ENCODE data around the gene CFAP99. TPM values are rescaled to one million over a fixed set of nuclear protein-coding genes. Genes with fewer than 3 reads are reported as not detected.

Gene CFAP99
- total and polyA plus RNA-seq, 2 of the 8 experiments (the other 6 are each of a cell fraction or from before 2014, with no cell fraction given), result not detected

- H3K9ac ChIP-seq (replicated peaks in 1 of 4; ENCODE audit: extremely low read depth in 1 of 4, low read depth in 3 of 4, low read length in 3 of 4), result no peak overlapping the region
- FAIRE-seq, result no peak
These were observed 59.5 kb downstream of the CFAP99 start for GRCh38 chr4:2478229-2478628.

More at GRCh38 chr4:2478229-2478628, 59.5 kb downstream of the CFAP99 start:
- Histone ChIP-seq H4K91ac (replicated peaks; ENCODE audit: insufficient read length, low read length) (no peak overlapping the region), H2BK120ac (replicated peaks; ENCODE audit: low read depth, low read length) (no peak overlapping the region), H2BK15ac (ENCODE audit: low read length) (no peak overlapping the region), H3K4me3 (ENCODE audit: extremely low read depth in 1 of 4, insufficient read depth in 2 of 4, low read depth in 3 of 4, low read length in 4 of 4) (no peak overlapping the region), H2AFZ (ENCODE audit: low read length) (no peak overlapping the region), H3K14ac (ENCODE audit: insufficient read length) (no peak overlapping the region), H3K4ac (replicated peaks; ENCODE audit: insufficient read length, low read depth, low read length) (no peak overlapping the region), H3K18ac (ENCODE audit: extremely low read depth, low read length) (no peak overlapping the region), H3K56ac (replicated peaks; ENCODE audit: insufficient read length, low read depth, low read length) (no peak overlapping the region), H3K23me2 (ENCODE audit: low read depth, low read length) (no peaks in the 10 kb centered on the region), H2BK20ac (ENCODE audit: low read length) (no peak overlapping the region), H3K36me3 (ENCODE audit: control insufficient read depth in 2 of 4, insufficient read depth in 4 of 4, low read length in 3 of 4) (peaks cover 0 to 6% (median 3%) of the 10 kb centered on the region in 4 experiments; a peak in 3 of 8 replicates), H3K27me3 (replicated peaks in 1 of 4; ENCODE audit: control insufficient read depth in 3 of 4, extremely low read depth in 1 of 4, insufficient read depth in 3 of 4, low read length in 3 of 4) (no peaks in the 10 kb centered on the region), H3K9me3 (ENCODE audit: insufficient read depth in 2 of 2, low read depth in 1 of 2, low read length in 1 of 2) (no peaks in the 10 kb centered on the region), H4K8ac (ENCODE audit: extremely low read depth, insufficient read depth, low read length) (no peak overlapping the region), H3K79me1 (ENCODE audit: low read depth, low read length) (peaks cover 4% of the 10 kb centered on the region), H3K79me2 (ENCODE audit: control insufficient read depth in 1 of 2, insufficient read depth in 2 of 2, low read length in 2 of 2) (peaks cover 84 to 100% of the 10 kb centered on the region in 2 experiments), H3K27ac (ENCODE audit: low read depth, low read length) (no peak overlapping the region), H3K4me1 (replicated peaks in 1 of 4; ENCODE audit: control insufficient read depth in 3 of 4, insufficient read depth in 4 of 4, low read length in 3 of 4) (peaks cover 0 to 12% (median 7%) of the 10 kb centered on the region in 4 experiments; a peak in 5 of 7 replicates), H4K5ac (ENCODE audit: insufficient read length, low read depth, low read length) (no peak overlapping the region), H2BK12ac (ENCODE audit: low read depth, low read length) (no peak overlapping the region), H3K23ac (ENCODE audit: insufficient read length) (no peak overlapping the region), H2AK5ac (ENCODE audit: low read depth, low read length) (no peak overlapping the region), H2BK5ac (ENCODE audit: low read depth, low read length) (no peak overlapping the region), H4K20me1 (replicated peaks in 1 of 2; ENCODE audit: control insufficient read depth in 1 of 2, insufficient read depth in 2 of 2, low read length in 2 of 2) (peaks cover 25 to 48% of the 10 kb centered on the region in 2 experiments), H3K4me2 (ENCODE audit: insufficient read depth in 1 of 2, low read depth in 2 of 2, low read length in 2 of 2) (0 out of 4 replicates have a peak overlapping the region, but pooled peaks of 1 of the 2 experiments have one; percentile 29)
- ChIA-PET CTCF (ENCODE audit: partially characterized antibody) (no interaction called here), POLR2A (ENCODE audit: partially characterized antibody) (interaction anchor here (1.2 to 3.1 kb wide), 5 partner anchors 8 to 29 kb away, joined by 3 to 24 read pairs (median 4); partner anchors contain the start of gene RNF4)
- DNase-seq (ENCODE audit: low read depth in 1 of 2, low spot score in 2 of 2), result no peak
- 64% methylated on average over 3 of the region's 3 CpGs; no CpG with 5 or more reads in 1 of the 2 experiments for WGBS, 2 experiments (ENCODE audit: extremely low coverage in 1 of 2, insufficient coverage in 1 of 2, insufficient read length in 1 of 2, insufficient replicate concordance in 2 of 2, low coverage in 1 of 2, low lambda C conversion rate in 2 of 2, missing lambda C conversion rate in 1 of 2)
- TF ChIP-seq SIRT6 (IDR thresholded peaks at IDR 0.05; ENCODE audit: low read length), result no peak
- no peak for TF ChIP-seq ZNF274 (IDR thresholded peaks at IDR 0.05; ENCODE audit: borderline replicate concordance, extremely low read depth, low read length)
- no peak for TF ChIP-seq HDAC2 (IDR thresholded peaks at IDR 0.05; ENCODE audit: borderline replicate concordance in 1 of 2, low read depth in 2 of 2, low read length in 2 of 2)
- no peak for TF ChIP-seq CHD2 (IDR thresholded peaks at IDR 0.05; ENCODE audit: low read length)
- no peak for TF ChIP-seq SP2 (IDR thresholded peaks at IDR 0.05; ENCODE audit: low read length)
- no peak for TF ChIP-seq GTF2F1 (IDR thresholded peaks at IDR 0.05; ENCODE audit: borderline replicate concordance, low read depth, low read length)
- TF ChIP-seq TCF12 (IDR thresholded peaks at IDR 0.05; ENCODE audit: low read depth, low read length), result no peak

Measured in H1 (cell line).